Head of caudate nucleus (tissue), 42 donors: ENCODE results near the gene CDH4.
"Not testable (repeated sequence)": the region's sequence is repeated elsewhere in the genome, so short reads cannot be mapped to it uniquely, and the experiment has no call there.

Experiments used
- DNase-seq, 42 donors: peaks; one replicate each; pipeline versions ENCODE4 v3.0.0 to v3.0.0-alpha.2; 2020 to 2021; ENCODE audit warnings: mixed read lengths in 7 of 42
- intact Hi-C: fragments of 100-400 bp; cut with DNase I; formaldehyde crosslinking; loops from one replicate; pipeline ENCODE4 v1.15.0; 2022

Gene CDH4

GRCh38 chr20:61937963-61938838, 686.1 kb downstream of the CDH4 start:
- peak in 3 of 42 donors; percentile 5 to 27 (median 19) for DNase-seq
- intact Hi-C loops, result no loop called here

GRCh38 chr20:61938839-61939690, 687.0 kb downstream of the CDH4 start:
- DNase-seq, result peak in 5 of 42 donors; percentile 5 to 23 (median 13)
- intact Hi-C loops, result no loop called here

GRCh38 chr20:61939691-61940360, 687.8 kb downstream of the CDH4 start:
- peak in 4 of 42 donors; percentile 7 to 43 (median 28) for DNase-seq
- intact Hi-C loops, result no loop called here

- peak in 4 of 42 donors; percentile 4 to 34 (median 19) for DNase-seq
- intact Hi-C loops, result no loop called here
These were observed 688.4 kb downstream of the CDH4 start for GRCh38 chr20:61940491-61940890.

GRCh38 chr20:61940976-61941720, 689.1 kb downstream of the CDH4 start:
- intact Hi-C loops, result no loop called here
- peak in 3 of 42 donors; percentile 6 to 37 (median 24) for DNase-seq

GRCh38 chr20:61941721-61942405, 689.8 kb downstream of the CDH4 start:
- intact Hi-C loops, result no loop called here
- peak in 5 of 42 donors; percentile 1 to 37 (median 16) for DNase-seq

- peak in 3 of 42 donors; percentile 2 to 9 (median 8) for DNase-seq
- intact Hi-C loops, result no loop called here
These were observed 690.5 kb downstream of the CDH4 start for GRCh38 chr20:61942526-61942925.

GRCh38 chr20:61944967-61945366, 692.9 kb downstream of the CDH4 start:
- intact Hi-C loops, DNase-seq: not testable (repeated sequence)

GRCh38 chr20:61945495-61945894, 693.4 kb downstream of the CDH4 start:
- intact Hi-C loops, DNase-seq: not testable (repeated sequence)

GRCh38 chr20:61948056-61948455, 696.0 kb downstream of the CDH4 start:
- intact Hi-C loops, result not testable (repeated sequence)

GRCh38 chr20:61948586-61949362, 696.7 kb downstream of the CDH4 start:
- peak in 3 of 42 donors; percentile 0 to 26 (median 4) for DNase-seq

More at GRCh38 chr20:61948056-61948455, 696.0 kb downstream of the CDH4 start:
- DNase-seq, result peak in 4 of 42 donors; percentile 2 to 22 (median 11)

GRCh38 chr20:61949363-61949713, 697.3 kb downstream of the CDH4 start:
- DNase-seq, result peak in 7 of 42 donors; percentile 4 to 21 (median 8)
- intact Hi-C loops, result no loop called here

More at GRCh38 chr20:61948586-61949362, 696.7 kb downstream of the CDH4 start:
- intact Hi-C loops, result no loop called here

- intact Hi-C loops, result no loop called here
- DNase-seq, result peak in 9 of 42 donors; percentile 1 to 20 (median 8)
These were observed 697.9 kb downstream of the CDH4 start for GRCh38 chr20:61949714-61950640.

- DNase-seq, result peak in 6 of 42 donors; percentile 3 to 21 (median 5)
These were observed 698.6 kb downstream of the CDH4 start for GRCh38 chr20:61950641-61951071.

GRCh38 chr20:61951695-61952533, 699.9 kb downstream of the CDH4 start:
- intact Hi-C loops, result no loop called here
- DNase-seq, result peak in 17 of 42 donors; percentile 1 to 33 (median 6)

More at GRCh38 chr20:61950641-61951071, 698.6 kb downstream of the CDH4 start:
- intact Hi-C loops, result no loop called here
